GM10248 (cell line): ENCODE results near the gene EIF4H.

Experiments
- CTCF ChIA-PET: fragments of 300-600 bp; sonication (Branson Sonifier 250); formaldehyde crosslinking; extraction: SDS; loops from one replicate; lab custom pipeline; 2021; ENCODE audit warnings: antibody characterized with exemption; lab: Yijun Ruan, JAX
- POLR2A ChIA-PET: fragments of 350-650 bp; sonication (Branson Sonifier 250); formaldehyde crosslinking; extraction: SDS; loops from one replicate; lab custom pipeline; 2020; ENCODE audit warnings: antibody characterized with exemption; lab: Yijun Ruan, JAX
- DNase-seq: peaks from one replicate; pipeline ENCODE4 v3.0.0; 2012; ENCODE audit errors: extremely low spot score
- CTCF ChIP-seq: IDR thresholded peaks from 2 replicates; pipeline ENCODE4 v1.5.1; 2012; ENCODE audit warnings: mild to moderate bottlenecking, low read depth; ENCODE audit errors: extremely low read depth, missing control alignments, control extremely low read depth

EIF4H gene

DNA sequence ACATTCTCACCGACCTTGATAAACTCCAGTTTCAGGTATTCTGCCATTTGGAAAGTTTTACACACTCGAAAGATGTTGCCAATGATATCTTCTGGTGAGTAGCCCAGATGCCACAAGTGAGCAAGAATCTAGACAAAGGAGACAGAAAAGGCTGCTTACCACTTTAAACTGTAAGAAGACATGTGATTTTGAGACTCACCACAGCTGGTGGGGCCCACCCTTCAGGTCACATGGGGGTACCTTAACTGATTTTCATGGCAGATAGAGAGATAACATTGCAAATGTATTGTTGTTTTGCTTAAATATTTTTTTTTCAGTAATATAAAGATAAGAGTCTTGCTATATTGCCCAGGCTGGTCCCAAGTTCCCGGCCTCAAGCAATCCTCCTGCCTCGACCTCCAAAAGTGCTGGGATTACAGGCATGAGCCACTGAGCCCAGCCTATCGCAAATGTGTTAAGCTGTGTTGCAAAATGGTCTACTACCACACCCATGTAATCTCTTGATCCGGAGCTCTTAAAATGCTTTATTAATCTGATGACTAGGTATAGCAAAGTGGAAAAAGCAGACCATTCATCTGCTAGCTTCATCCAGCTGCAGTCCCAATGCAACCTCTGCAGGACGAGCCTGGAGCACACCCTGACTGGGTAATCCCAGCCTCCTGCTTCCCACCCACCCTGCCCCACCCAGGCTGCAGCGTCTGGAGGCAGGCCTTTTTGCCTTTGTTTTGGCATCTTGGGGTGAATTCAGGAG lies 61.5 kb downstream of the EIF4H start:
- CTCF ChIA-PET = interaction anchor here (1.0 to 1.6 kb wide), 4 partner anchors 9 to 165 kb away, joined by 3 to 4 read pairs (median 4); no protein-coding TSS in a partner anchor
- POLR2A ChIA-PET = interaction anchor here (0.5 kb wide), 1 partner anchor 1703 kb away, joined by 6 read pairs; no protein-coding TSS in a partner anchor
- no peak for TF ChIP-seq CTCF
- DNase-seq = no peak

GRCh38 chr7:74236284-74236683 lies 62.1 kb downstream of the EIF4H start:
- TF ChIP-seq CTCF = no peak
- POLR2A ChIA-PET = interaction anchor here (0.5 kb wide), 1 partner anchor 1703 kb away, joined by 6 read pairs; no protein-coding TSS in a partner anchor
- DNase-seq = no peak
- CTCF ChIA-PET = interaction anchor here (1.3 to 1.6 kb wide), 3 partner anchors 15 to 165 kb away, joined by 3 to 4 read pairs (median 4); no protein-coding TSS in a partner anchor

DNA sequence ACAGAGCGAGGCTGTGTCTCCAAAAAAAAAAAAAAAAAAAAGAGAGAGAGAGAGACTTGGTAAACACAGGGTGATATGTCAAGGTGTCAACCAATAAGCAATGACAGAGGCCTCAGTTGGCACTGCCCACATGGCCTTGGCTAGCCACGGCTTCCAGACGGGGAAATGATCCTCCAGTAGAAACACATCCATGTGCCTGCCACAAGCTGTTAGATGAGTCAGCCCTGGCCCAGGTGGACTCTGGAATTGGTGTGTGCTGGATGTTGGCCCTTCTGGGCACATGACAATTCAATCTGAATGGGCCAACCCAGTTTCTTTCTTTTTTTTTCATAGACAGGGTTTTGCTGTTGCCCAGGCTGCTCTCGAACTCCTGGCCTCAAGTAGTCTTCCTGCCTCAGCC lies 66.3 kb downstream of the EIF4H start:
- TF ChIP-seq CTCF = no peak
- no peak for DNase-seq
- ChIA-PET CTCF (interaction anchor here (0.7 to 1.4 kb wide), 3 partner anchors 12 to 160 kb away, joined by 3 to 7 read pairs (median 4); no protein-coding TSS in a partner anchor), POLR2A (interaction anchor here (0.7 to 1.0 kb wide), 2 partner anchors 9 to 17 kb away, joined by 4 to 7 read pairs; no protein-coding TSS in a partner anchor)

- POLR2A ChIA-PET = interaction anchor here (0.7 to 1.0 kb wide), 2 partner anchors 8 to 11 kb away, joined by 3 to 5 read pairs; no protein-coding TSS in a partner anchor
- CTCF ChIA-PET = interaction anchor here (1.0 to 2.7 kb wide), 3 partner anchors 10 to 40 kb away, joined by 3 to 15 read pairs (median 9); no protein-coding TSS in a partner anchor
- DNase-seq = no peak
- TF ChIP-seq CTCF = no peak
These were observed 67.9 kb downstream of the EIF4H start for GRCh38 chr7:74242122-74242443.

GRCh38 chr7:74246497-74246896 lies 72.3 kb downstream of the EIF4H start:
- ChIA-PET CTCF (no interaction called here), POLR2A (no interaction called here)

More at GRCh38 chr7:74246497-74246896, 72.3 kb downstream of the EIF4H start:
- no peak for TF ChIP-seq CTCF
- no peak for DNase-seq
